ENCODE measurements around the gene RAET1E.
"Not testable (repeated sequence)": the region's sequence is repeated elsewhere in the genome, so short reads cannot be mapped to it uniquely, and the experiment has no call there.

Gene RAET1E

GRCh38 chr6:149897855-149898744, at the start of gene RAET1E:
RAET1E (minus strand) TSS chr6:149898113; CDS start chr6:149890901, 7,212 bp downstream.
- no peak for FAIRE-seq
- DNase-seq (ENCODE audit: extremely low spot score, insufficient read length, low read depth), result no peak

- not testable (repeated sequence) for DNase-seq (ENCODE audit: extremely low spot score, insufficient read length, low read depth); FAIRE-seq
Observed at GRCh38 chr6:149947533-149947932, 49.6 kb upstream of the RAET1E start.

- DNase-seq (ENCODE audit: extremely low spot score, insufficient read length, low read depth); FAIRE-seq: not testable (repeated sequence)
Observed at GRCh38 chr6:149946631-149947030, 48.7 kb upstream of the RAET1E start.

GRCh38 chr6:149945276-149945675, 47.4 kb upstream of the RAET1E start:
- FAIRE-seq; DNase-seq (ENCODE audit: extremely low spot score, insufficient read length, low read depth): not testable (repeated sequence)

- FAIRE-seq; DNase-seq (ENCODE audit: extremely low spot score, insufficient read length, low read depth): not testable (repeated sequence)
Observed at GRCh38 chr6:149943321-149943720, 45.4 kb upstream of the RAET1E start.

GRCh38 chr6:149942461-149942829, 44.5 kb upstream of the RAET1E start:
- DNase-seq (ENCODE audit: extremely low spot score, insufficient read length, low read depth) (no peak), FAIRE-seq (no peak)

GRCh38 chr6:149941583-149942460, 43.9 kb upstream of the RAET1E start, which contains the start of gene ULBP2:
ULBP2 (plus strand) TSS chr6:149942014; CDS start chr6:149942073, 59 bp downstream.
- FAIRE-seq, result no peak
- DNase-seq (ENCODE audit: extremely low spot score, insufficient read length, low read depth), result no peak

GRCh38 chr6:149940672-149940982, 42.7 kb upstream of the RAET1E start:
- FAIRE-seq (no peak), DNase-seq (ENCODE audit: extremely low spot score, insufficient read length, low read depth) (no peak)

GRCh38 chr6:149939909-149940671, 42.2 kb upstream of the RAET1E start:
- FAIRE-seq (no peak), DNase-seq (ENCODE audit: extremely low spot score, insufficient read length, low read depth) (no peak)

GRCh38 chr6:149939356-149939648, 41.4 kb upstream of the RAET1E start:
- no peak for FAIRE-seq

GRCh38 chr6:149938571-149939355, 40.9 kb upstream of the RAET1E start:
- peak; percentile 45 for FAIRE-seq

More at GRCh38 chr6:149939356-149939648, 41.4 kb upstream of the RAET1E start:
- DNase-seq (ENCODE audit: extremely low spot score, insufficient read length, low read depth), result no peak

GRCh38 chr6:149938013-149938570, 40.2 kb upstream of the RAET1E start:
- FAIRE-seq; DNase-seq (ENCODE audit: extremely low spot score, insufficient read length, low read depth): not testable (repeated sequence)

More at GRCh38 chr6:149938571-149939355, 40.9 kb upstream of the RAET1E start:
- DNase-seq (ENCODE audit: extremely low spot score, insufficient read length, low read depth), result peak; percentile 59

- FAIRE-seq, result no peak
- DNase-seq (ENCODE audit: extremely low spot score, insufficient read length, low read depth), result no peak
Observed at GRCh38 chr6:149936743-149937142, 38.8 kb upstream of the RAET1E start.

- FAIRE-seq, result no peak
- DNase-seq (ENCODE audit: extremely low spot score, insufficient read length, low read depth), result no peak
Observed at GRCh38 chr6:149935668-149936067, 37.8 kb upstream of the RAET1E start.

- FAIRE-seq, result no peak
Observed at GRCh38 chr6:149935246-149935645, 37.3 kb upstream of the RAET1E start.

GRCh38 chr6:149934249-149935156, 36.6 kb upstream of the RAET1E start:
- DNase-seq (ENCODE audit: extremely low spot score, insufficient read length, low read depth) (no peak), FAIRE-seq (peak; percentile 76)

More at GRCh38 chr6:149935246-149935645, 37.3 kb upstream of the RAET1E start:
- no peak for DNase-seq (ENCODE audit: extremely low spot score, insufficient read length, low read depth)

GRCh38 chr6:149933461-149933860, 35.5 kb upstream of the RAET1E start:
- DNase-seq (ENCODE audit: extremely low spot score, insufficient read length, low read depth) (no peak), FAIRE-seq (no peak)

GRCh38 chr6:149933036-149933435, 35.1 kb upstream of the RAET1E start:
- DNase-seq (ENCODE audit: extremely low spot score, insufficient read length, low read depth), result no peak
- no peak for FAIRE-seq
